ENCODE results near the gene DNM2. TPM values are rescaled to one million over a fixed set of nuclear protein-coding genes. Genes with fewer than 3 reads are reported as not detected.

DNM2 gene
- total and polyA plus RNA-seq, 9 of the 15 experiments (the other 6 are each of a cell fraction or from before 2014, with no cell fraction given) = 2.2 to 161 (median 72.6) TPM

DNA sequence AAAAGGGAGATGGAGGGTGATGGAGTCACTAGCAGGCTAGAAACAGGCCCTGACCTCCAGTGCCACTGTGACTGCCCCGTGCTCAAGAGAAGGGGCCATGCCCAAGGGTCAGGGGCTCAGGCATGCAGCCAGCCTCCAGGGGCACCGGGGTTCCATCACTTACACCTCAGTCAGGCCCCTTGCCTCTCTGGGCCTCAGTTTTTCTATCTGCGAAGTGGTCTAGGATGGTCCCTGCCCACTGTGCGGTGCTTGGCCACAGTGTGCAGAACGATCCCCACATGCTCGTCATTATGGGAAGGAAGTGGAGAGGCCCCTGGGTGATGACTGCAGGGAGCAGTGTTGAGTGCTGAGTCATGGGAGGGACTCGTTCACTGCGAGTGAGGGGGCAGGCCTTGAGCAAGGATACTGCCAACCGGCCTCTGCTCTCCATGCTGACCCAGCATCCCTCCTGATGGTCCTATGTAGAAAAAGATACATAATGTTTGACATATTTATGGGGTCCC, 95.1 kb downstream of the DNM2 start (continued):
- TF ChIP-seq, protein P1, sequence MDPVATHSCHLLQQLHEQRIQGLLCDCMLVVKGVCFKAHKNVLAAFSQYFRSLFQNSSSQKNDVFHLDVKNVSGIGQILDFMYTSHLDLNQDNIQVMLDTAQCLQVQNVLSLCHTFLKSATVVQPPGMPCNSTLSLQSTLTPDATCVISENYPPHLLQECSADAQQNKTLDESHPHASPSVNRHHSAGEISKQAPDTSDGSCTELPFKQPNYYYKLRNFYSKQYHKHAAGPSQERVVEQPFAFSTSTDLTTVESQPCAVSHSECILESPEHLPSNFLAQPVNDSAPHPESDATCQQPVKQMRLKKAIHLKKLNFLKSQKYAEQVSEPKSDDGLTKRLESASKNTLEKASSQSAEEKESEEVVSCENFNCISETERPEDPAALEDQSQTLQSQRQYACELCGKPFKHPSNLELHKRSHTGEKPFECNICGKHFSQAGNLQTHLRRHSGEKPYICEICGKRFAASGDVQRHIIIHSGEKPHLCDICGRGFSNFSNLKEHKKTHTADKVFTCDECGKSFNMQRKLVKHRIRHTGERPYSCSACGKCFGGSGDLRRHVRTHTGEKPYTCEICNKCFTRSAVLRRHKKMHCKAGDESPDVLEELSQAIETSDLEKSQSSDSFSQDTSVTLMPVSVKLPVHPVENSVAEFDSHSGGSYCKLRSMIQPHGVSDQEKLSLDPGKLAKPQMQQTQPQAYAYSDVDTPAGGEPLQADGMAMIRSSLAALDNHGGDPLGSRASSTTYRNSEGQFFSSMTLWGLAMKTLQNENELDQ (CRISPR knock-in tag; IDR thresholded peaks at IDR 0.05; ENCODE audit: borderline replicate concordance) = no peak
- TF ChIP-seq, protein P2, sequence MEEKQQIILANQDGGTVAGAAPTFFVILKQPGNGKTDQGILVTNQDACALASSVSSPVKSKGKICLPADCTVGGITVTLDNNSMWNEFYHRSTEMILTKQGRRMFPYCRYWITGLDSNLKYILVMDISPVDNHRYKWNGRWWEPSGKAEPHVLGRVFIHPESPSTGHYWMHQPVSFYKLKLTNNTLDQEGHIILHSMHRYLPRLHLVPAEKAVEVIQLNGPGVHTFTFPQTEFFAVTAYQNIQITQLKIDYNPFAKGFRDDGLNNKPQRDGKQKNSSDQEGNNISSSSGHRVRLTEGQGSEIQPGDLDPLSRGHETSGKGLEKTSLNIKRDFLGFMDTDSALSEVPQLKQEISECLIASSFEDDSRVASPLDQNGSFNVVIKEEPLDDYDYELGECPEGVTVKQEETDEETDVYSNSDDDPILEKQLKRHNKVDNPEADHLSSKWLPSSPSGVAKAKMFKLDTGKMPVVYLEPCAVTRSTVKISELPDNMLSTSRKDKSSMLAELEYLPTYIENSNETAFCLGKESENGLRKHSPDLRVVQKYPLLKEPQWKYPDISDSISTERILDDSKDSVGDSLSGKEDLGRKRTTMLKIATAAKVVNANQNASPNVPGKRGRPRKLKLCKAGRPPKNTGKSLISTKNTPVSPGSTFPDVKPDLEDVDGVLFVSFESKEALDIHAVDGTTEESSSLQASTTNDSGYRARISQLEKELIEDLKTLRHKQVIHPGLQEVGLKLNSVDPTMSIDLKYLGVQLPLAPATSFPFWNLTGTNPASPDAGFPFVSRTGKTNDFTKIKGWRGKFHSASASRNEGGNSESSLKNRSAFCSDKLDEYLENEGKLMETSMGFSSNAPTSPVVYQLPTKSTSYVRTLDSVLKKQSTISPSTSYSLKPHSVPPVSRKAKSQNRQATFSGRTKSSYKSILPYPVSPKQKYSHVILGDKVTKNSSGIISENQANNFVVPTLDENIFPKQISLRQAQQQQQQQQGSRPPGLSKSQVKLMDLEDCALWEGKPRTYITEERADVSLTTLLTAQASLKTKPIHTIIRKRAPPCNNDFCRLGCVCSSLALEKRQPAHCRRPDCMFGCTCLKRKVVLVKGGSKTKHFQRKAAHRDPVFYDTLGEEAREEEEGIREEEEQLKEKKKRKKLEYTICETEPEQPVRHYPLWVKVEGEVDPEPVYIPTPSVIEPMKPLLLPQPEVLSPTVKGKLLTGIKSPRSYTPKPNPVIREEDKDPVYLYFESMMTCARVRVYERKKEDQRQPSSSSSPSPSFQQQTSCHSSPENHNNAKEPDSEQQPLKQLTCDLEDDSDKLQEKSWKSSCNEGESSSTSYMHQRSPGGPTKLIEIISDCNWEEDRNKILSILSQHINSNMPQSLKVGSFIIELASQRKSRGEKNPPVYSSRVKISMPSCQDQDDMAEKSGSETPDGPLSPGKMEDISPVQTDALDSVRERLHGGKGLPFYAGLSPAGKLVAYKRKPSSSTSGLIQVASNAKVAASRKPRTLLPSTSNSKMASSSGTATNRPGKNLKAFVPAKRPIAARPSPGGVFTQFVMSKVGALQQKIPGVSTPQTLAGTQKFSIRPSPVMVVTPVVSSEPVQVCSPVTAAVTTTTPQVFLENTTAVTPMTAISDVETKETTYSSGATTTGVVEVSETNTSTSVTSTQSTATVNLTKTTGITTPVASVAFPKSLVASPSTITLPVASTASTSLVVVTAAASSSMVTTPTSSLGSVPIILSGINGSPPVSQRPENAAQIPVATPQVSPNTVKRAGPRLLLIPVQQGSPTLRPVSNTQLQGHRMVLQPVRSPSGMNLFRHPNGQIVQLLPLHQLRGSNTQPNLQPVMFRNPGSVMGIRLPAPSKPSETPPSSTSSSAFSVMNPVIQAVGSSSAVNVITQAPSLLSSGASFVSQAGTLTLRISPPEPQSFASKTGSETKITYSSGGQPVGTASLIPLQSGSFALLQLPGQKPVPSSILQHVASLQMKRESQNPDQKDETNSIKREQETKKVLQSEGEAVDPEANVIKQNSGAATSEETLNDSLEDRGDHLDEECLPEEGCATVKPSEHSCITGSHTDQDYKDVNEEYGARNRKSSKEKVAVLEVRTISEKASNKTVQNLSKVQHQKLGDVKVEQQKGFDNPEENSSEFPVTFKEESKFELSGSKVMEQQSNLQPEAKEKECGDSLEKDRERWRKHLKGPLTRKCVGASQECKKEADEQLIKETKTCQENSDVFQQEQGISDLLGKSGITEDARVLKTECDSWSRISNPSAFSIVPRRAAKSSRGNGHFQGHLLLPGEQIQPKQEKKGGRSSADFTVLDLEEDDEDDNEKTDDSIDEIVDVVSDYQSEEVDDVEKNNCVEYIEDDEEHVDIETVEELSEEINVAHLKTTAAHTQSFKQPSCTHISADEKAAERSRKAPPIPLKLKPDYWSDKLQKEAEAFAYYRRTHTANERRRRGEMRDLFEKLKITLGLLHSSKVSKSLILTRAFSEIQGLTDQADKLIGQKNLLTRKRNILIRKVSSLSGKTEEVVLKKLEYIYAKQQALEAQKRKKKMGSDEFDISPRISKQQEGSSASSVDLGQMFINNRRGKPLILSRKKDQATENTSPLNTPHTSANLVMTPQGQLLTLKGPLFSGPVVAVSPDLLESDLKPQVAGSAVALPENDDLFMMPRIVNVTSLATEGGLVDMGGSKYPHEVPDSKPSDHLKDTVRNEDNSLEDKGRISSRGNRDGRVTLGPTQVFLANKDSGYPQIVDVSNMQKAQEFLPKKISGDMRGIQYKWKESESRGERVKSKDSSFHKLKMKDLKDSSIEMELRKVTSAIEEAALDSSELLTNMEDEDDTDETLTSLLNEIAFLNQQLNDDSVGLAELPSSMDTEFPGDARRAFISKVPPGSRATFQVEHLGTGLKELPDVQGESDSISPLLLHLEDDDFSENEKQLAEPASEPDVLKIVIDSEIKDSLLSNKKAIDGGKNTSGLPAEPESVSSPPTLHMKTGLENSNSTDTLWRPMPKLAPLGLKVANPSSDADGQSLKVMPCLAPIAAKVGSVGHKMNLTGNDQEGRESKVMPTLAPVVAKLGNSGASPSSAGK (IDR thresholded peaks at IDR 0.05) = no peak; the same call in 1 of the 2 replicates
- TF ChIP-seq, protein P3, sequence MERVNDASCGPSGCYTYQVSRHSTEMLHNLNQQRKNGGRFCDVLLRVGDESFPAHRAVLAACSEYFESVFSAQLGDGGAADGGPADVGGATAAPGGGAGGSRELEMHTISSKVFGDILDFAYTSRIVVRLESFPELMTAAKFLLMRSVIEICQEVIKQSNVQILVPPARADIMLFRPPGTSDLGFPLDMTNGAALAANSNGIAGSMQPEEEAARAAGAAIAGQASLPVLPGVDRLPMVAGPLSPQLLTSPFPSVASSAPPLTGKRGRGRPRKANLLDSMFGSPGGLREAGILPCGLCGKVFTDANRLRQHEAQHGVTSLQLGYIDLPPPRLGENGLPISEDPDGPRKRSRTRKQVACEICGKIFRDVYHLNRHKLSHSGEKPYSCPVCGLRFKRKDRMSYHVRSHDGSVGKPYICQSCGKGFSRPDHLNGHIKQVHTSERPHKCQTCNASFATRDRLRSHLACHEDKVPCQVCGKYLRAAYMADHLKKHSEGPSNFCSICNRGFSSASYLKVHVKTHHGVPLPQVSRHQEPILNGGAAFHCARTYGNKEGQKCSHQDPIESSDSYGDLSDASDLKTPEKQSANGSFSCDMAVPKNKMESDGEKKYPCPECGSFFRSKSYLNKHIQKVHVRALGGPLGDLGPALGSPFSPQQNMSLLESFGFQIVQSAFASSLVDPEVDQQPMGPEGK (CRISPR knock-in tag; IDR thresholded peaks at IDR 0.05; ENCODE audit: borderline replicate concordance) = no peak
- TF ChIP-seq TEAD2 (tag; IDR thresholded peaks at IDR 0.05) (no peak), RBM17 (IDR thresholded peaks at IDR 0.05; ENCODE audit: borderline replicate concordance, low read depth, low read length) (no peak), FOXA3 (CRISPR knock-in tag; conservative IDR thresholded peaks at IDR 0.05 in 1 of 2, IDR thresholded peaks at IDR 0.05 in 1 of 2) (no peak), KLF16 (IDR thresholded peaks at IDR 0.05) (no peak), NCOA1 (IDR thresholded peaks at IDR 0.05; ENCODE audit: low read depth) (no peak), EHMT2 (IDR thresholded peaks at IDR 0.05) (peak; percentile 35; the same call in 1 of the 2 replicates), XRCC4 (IDR thresholded peaks at IDR 0.05; ENCODE audit: extremely low read depth, insufficient read depth, insufficient read length) (no peak)
- TF ChIP-seq, protein P4, sequence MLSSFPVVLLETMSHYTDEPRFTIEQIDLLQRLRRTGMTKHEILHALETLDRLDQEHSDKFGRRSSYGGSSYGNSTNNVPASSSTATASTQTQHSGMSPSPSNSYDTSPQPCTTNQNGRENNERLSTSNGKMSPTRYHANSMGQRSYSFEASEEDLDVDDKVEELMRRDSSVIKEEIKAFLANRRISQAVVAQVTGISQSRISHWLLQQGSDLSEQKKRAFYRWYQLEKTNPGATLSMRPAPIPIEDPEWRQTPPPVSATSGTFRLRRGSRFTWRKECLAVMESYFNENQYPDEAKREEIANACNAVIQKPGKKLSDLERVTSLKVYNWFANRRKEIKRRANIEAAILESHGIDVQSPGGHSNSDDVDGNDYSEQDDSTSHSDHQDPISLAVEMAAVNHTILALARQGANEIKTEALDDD (IDR thresholded peaks at IDR 0.05) = no peak
